Cardiac fibroblast (primary cell): ENCODE results near the gene ESPN.

Experiments used
- DNase-seq, 2 donors: peaks; one replicate each; pipeline versions ENCODE4 v3.0.0 to v3.0.0-alpha.2; 2010; ENCODE audit warnings: low read depth in 2 of 2
- H3K4me3 ChIP-seq, 2 donors: replicated peaks in 1 of 2; 1 replicate in 1 of 2; 2 replicates in 1 of 2; pipeline ENCODE4 v1.5.1; 2011; ENCODE audit warnings: low read depth in 2 of 2, low read length in 2 of 2, mild to moderate bottlenecking in 2 of 2, moderate library complexity in 1 of 2
- CTCF ChIP-seq: IDR thresholded peaks from one replicate; pipeline ENCODE4 v1.5.1; 2011; ENCODE audit warnings: low read depth, mild to moderate bottlenecking, low read length, inconsistent platforms

ESPN gene

GRCh38 chr1:6497215-6497866, 72.8 kb downstream of the ESPN start:
- peak overlapping the region; percentile 68 to 73 for H3K4me3 ChIP-seq
- DNase-seq: peak; percentile 40 to 58
- no peak for TF ChIP-seq CTCF

GRCh38 chr1:6497867-6498575, 73.4 kb downstream of the ESPN start:
- no peak for DNase-seq
- no peak for TF ChIP-seq CTCF
- H3K4me3 ChIP-seq: peak overlapping the region; percentile 63 to 73

GRCh38 chr1:6498576-6499111, 74.1 kb downstream of the ESPN start:
- no peak for TF ChIP-seq CTCF
- H3K4me3 ChIP-seq: no peak overlapping the region
- no peak for DNase-seq

- H3K4me3 ChIP-seq: no peak overlapping the region
- no peak for DNase-seq
- TF ChIP-seq CTCF: no peak
Measured at GRCh38 chr1:6499296-6499695, 74.7 kb downstream of the ESPN start.

GRCh38 chr1:6500544-6501278, 76.1 kb downstream of the ESPN start:
- no peak overlapping the region for H3K4me3 ChIP-seq
- TF ChIP-seq CTCF: no peak
- peak in 1 of 2 donors; percentile 36 for DNase-seq

- TF ChIP-seq CTCF: no peak
- no peak overlapping the region for H3K4me3 ChIP-seq
- DNase-seq: no peak
Measured at GRCh38 chr1:6501279-6501813, 76.8 kb downstream of the ESPN start.
